Coronary artery (tissue), 2 donors: Measurements from ENCODE around the gene KCNMA1.

Experiments used
- DNase-seq: peaks from one replicate; pipeline ENCODE4 v3.0.0-alpha.2; 2017; ENCODE audit warnings: low spot score
- H3K27ac ChIP-seq, 2 donors: fragments of 200-600 bp; sonication (generic); one replicate each; pipeline ENCODE4 v1.5.1; 2016 to 2019
- H3K4me3 ChIP-seq: fragments of 200-600 bp; sonication (generic); 2 replicates; pipeline ENCODE4 v1.5.1; 2016; ENCODE audit warnings: mild to moderate bottlenecking, moderate library complexity
- TF ChIP-seq, protein P1 (sequence below): fragments of 200-600 bp; sonication (generic); IDR thresholded peaks from one replicate; pipeline ENCODE4 v1.5.1; 2019; ENCODE audit warnings: antibody characterized with exemption

Gene KCNMA1

GRCh38 chr10:77236700-77237099 lies 400.9 kb downstream of the KCNMA1 start:
- Histone ChIP-seq H3K27ac (peak overlapping the region; percentile 44 to 81), H3K4me3 (no peak overlapping the region)
- DNase-seq = no peak
- TF ChIP-seq, protein P1, sequence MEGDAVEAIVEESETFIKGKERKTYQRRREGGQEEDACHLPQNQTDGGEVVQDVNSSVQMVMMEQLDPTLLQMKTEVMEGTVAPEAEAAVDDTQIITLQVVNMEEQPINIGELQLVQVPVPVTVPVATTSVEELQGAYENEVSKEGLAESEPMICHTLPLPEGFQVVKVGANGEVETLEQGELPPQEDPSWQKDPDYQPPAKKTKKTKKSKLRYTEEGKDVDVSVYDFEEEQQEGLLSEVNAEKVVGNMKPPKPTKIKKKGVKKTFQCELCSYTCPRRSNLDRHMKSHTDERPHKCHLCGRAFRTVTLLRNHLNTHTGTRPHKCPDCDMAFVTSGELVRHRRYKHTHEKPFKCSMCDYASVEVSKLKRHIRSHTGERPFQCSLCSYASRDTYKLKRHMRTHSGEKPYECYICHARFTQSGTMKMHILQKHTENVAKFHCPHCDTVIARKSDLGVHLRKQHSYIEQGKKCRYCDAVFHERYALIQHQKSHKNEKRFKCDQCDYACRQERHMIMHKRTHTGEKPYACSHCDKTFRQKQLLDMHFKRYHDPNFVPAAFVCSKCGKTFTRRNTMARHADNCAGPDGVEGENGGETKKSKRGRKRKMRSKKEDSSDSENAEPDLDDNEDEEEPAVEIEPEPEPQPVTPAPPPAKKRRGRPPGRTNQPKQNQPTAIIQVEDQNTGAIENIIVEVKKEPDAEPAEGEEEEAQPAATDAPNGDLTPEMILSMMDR = no peak

- Histone ChIP-seq H3K4me3 (no peak overlapping the region), H3K27ac (no peak overlapping the region)
- TF ChIP-seq, protein P1 = no peak
- DNase-seq = no peak
These were observed 401.6 kb downstream of the KCNMA1 start for GRCh38 chr10:77236029-77236428.

GRCh38 chr10:77234599-77234998 lies 403.0 kb downstream of the KCNMA1 start:
- H3K27ac ChIP-seq = peak overlapping the region in 1 of 2 donors; percentile 37
- H3K4me3 ChIP-seq = no peak overlapping the region
- no peak for DNase-seq
- TF ChIP-seq, protein P1 = no peak

DNA sequence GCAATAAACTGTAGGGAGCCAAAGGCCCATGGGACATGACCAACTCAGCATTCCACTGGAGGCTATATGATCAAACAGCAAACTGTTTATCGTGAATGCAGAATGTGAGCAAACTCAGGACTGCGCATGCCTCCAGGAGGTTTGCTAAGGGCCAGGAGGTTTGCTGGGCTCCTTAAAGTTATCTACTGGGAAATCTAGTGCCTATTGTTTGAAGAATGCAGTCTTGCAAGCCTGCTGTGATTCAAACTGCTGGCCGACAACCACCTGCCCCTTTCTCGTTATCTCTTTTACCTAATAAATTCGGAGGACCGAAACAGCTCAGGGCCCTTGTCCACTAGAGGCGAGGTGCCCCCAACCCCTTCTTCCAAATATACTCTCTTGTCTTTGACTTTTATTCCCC lies 404.1 kb downstream of the KCNMA1 start:
- H3K27ac ChIP-seq = no peak overlapping the region
- no peak for DNase-seq
- TF ChIP-seq, protein P1 = no peak
- no peak overlapping the region for H3K4me3 ChIP-seq

GRCh38 chr10:77231884-77232610 lies 405.6 kb downstream of the KCNMA1 start:
- H3K27ac ChIP-seq = no peak overlapping the region
- TF ChIP-seq, protein P1 = no peak

GRCh38 chr10:77231375-77231774 lies 406.2 kb downstream of the KCNMA1 start:
- DNase-seq = no peak
- TF ChIP-seq, protein P1 = no peak
- Histone ChIP-seq H3K27ac (no peak overlapping the region), H3K4me3 (no peak overlapping the region)

More at GRCh38 chr10:77231884-77232610, 405.6 kb downstream of the KCNMA1 start:
- no peak overlapping the region for H3K4me3 ChIP-seq
- DNase-seq = no peak

- Histone ChIP-seq H3K27ac (no peak overlapping the region), H3K4me3 (no peak overlapping the region)
- TF ChIP-seq, protein P1 = no peak
- no peak for DNase-seq
These were observed 407.4 kb downstream of the KCNMA1 start for GRCh38 chr10:77230194-77230593.
